GM20431 (cell line): ENCODE results near the gene OR1A1.
"Not testable (repeated sequence)": the region's sequence is repeated elsewhere in the genome, so short reads cannot be mapped to it uniquely, and the experiment has no call there.

Experiments used
- in situ Hi-C: fragments of 300-500 bp; cut with MseI, MboI; formaldehyde crosslinking; loops from one replicate; pipeline ENCODE4 v1.15.0; 2020; ENCODE audit warnings: low sequenced_read_pairs; ENCODE audit not compliant: unreplicated experiment

OR1A1 gene, protein sequence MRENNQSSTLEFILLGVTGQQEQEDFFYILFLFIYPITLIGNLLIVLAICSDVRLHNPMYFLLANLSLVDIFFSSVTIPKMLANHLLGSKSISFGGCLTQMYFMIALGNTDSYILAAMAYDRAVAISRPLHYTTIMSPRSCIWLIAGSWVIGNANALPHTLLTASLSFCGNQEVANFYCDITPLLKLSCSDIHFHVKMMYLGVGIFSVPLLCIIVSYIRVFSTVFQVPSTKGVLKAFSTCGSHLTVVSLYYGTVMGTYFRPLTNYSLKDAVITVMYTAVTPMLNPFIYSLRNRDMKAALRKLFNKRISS

DNA sequence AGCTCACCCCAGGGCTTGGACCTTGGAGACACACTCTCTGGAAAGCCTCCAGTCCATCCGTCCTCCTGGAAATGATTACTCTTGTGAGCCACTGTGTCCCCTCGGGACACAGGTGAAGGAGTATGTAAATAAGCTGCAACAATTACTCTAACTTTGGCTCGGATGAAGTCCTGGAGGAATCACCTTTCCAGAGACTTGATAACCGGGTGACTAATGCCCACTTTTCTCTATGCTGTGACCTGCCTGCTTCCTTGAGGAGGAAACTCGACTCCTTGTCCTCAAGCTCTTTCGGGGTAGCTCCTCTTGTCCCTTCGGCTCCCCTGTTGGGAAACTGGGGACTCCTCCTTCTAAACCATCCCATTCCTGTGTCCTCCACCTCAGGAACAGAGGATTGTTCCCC lies at the start of gene OR1A1:
TSS of gene OR1A1 (plus strand) at position 301 of the 400 bp plus-strand sequence. CDS start 7,954 bp downstream, outside the sequence.
- in situ Hi-C loops, result no loop called here

DNA sequence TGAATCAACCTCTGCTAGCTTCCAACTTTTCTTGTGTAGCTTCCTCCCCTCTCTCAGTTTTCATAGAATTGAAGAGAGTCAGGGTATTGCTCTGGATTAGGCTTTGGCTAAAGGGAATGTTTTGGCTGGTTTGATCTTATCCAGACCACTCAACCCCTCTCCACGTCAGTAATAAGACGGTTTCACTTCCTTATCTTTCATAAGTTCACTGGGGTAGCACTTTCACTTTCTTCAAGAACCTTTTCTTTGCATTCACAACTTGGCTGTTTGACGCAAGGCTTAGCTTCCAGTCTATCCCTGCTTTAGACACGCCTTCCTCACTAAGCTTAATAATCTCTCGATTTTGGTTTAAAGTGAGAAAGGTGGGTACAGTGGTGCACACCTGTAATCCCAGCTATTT lies 39.9 kb upstream of the OR1A1 start:
- in situ Hi-C loops, result no loop called here

DNA sequence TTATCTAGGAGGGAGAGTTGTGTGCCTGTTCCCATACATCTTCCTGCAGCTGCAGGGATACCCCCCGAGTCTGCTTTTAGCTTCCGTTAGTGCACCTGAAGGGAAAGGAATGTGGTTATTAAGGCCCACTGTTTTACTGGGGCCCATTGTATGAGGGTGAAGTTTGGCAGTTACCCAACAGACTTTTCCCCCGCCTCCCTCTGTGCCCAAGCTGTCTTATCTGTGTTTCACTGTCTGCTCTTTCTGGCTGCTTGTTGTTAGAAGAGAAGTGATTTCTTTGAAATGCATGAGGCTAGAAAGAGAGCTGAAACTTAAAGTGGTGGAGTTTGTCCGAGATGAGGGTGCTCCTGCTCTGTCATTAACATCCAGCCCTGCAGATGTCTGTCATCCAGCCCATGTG lies 17.5 kb upstream of the OR1A1 start:
- in situ Hi-C loops, result no loop called here

DNA sequence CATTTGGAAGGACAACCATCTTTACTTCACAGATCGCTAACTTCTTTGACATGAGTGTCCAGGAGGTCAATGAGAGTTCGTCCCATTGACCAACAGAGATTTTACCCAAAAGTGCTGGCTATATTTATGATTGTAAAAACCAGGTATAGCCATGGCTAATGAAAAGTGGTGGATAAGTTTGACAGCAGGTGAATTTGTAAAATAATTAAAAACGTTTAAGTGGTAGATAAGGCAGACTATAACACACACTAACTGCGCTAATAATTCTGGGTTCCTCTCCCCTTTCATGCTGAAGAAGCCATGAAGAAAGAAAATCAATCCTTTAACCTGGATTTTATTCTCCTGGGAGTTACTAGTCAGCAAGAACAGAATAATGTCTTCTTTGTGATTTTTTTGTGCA lies 10.2 kb upstream of the OR1A1 start, which contains the start of gene OR1A2:
TSS of gene OR1A2 (plus strand) at position 301 of the 400 bp plus-strand sequence. CDS start at position 301, 0 bp downstream.
- in situ Hi-C loops, result no loop called here

DNA sequence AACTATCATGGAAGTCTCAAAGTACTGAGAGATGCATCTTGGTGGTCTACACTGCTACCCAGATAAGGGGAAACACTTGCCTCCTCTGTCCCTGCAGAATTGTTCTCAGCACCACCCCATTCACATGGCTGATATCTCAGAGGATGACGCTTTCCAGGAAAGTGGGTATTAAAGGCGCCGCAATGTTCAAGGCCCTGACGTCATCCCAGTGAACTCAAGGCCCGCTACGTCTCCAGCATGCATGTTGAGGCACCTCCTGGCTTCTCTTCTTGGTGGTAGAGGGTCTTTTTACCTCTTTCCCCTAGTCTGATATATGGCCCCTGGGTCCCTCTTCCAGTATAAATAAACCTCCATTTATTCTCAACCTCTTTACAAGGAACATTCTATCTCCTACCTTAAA lies 1.0 kb downstream of the OR1A1 start:
- in situ Hi-C loops, result no loop called here

DNA sequence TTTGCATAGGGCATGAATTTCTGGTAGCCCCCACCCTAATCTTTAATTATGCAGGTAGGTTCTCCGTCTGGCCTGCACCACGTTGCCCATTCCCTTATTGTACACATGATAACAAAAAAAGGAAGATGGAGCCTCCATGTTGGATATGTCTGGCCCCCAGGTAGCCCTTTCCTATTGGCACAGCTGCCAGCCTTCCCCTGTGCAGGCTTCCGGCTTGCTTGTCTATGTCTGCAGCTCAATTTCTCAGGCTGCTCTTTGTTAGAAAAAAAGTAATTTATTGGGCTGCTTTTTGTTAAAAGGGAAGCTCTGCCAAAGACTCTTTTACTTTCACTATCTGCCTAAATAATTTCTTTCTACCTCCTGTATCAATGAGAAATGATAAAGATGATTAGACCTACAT lies 5.5 kb downstream of the OR1A1 start:
- in situ Hi-C loops, result no loop called here

DNA sequence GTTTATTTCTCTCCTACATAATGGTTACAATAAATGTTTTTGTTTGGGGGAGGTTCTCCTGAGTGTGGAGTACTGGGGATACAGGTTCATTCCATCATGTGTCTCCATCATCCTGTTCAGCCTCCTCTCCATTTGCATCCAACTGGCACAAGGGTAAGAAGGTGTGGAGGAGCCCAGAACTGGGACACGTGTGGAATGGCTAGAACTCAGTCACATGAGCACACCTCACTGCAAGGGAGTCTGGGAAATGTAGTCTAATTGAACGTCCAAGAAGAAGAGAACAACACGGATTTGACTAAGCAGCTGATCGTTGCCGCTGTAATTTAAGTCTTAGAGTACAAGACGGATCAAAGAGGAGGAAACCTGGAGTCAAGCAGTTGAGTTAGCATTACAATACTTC lies 6.1 kb downstream of the OR1A1 start:
- in situ Hi-C loops, result no loop called here

DNA sequence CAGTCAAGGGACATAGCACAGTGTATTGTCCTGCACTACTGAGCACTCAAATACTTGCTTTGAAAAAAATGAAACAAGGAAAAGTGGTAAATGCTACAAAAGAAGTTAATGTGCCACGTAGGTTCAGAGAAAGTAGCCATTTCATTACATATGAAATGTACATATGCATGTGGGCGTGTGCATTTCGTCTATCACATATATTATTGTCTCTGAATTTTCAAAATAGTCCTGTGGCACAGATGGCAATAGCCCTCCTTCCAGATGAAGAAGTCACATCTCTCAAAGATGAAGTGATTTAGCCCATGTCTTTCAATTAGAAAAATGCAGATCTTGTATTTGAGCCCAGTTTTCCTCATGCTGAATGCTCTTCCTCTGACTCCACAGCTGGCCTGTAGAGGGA lies 12.5 kb downstream of the OR1A1 start:
- in situ Hi-C loops, result not testable (repeated sequence)

DNA sequence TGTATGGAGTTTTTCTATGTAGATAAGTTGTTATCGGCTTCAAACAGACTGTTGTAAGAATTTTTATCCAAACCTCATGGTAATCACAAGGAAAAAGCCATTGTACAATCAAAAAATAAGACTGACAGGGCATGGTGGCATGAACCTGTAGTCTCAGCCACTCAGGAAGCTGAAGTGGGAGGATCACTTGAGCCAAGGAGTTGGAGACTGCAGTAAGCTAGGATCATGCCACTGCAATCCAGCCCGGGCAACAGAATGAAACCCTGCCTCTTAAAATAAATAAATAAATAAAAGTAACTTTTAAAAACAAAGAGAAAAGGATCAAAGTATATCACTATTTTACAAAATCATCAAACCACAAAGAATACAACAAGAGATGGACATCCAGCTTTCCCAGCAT lies 14.4 kb downstream of the OR1A1 start:
- in situ Hi-C loops, result no loop called here

DNA sequence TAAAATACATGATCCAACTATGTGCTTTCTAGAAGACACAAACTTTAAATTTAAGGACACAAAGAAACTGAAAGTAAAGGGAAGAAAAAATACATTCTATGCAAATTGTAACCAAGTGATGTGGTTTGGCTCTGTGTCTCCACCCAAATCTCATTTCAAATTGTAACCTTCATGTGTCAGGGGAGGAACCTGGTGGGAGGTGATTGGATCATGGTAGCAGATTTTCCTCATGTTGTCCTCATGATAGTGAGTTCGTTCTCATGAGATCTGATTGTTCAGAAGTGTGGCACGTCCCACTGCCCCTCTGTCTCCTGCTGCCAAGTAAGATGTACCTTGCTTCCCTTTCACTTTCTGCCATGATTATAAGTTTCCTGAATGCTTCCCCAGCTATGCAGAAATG lies 15.0 kb downstream of the OR1A1 start:
- in situ Hi-C loops, result no loop called here

DNA sequence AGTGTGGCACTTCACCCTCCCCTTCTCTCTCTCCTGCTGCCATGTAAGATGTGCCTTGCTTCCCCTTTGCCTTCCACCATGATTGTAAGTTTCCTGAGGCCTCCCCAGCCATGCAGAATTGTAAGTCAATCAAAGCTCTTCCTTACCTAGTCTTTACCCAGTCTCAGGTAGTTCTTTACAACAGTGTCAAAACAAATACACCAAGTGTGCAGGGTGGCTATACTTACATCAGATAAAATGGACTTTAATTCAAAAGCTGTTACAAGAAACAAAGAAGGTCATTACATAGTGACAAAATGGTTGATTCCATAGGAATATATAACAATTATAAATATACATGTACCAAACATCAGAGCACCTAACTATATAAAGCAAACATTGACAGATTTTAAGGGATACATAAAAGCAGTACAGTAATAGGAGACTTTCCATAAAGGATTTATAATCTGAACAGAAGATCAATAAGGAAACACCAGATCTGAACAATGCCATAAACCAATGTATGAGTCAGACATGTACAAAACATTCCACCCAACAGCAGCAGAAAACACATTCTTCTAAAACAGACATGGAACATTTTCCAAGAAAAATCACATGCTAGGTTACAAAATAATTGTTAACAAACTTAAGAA lies 17.4 kb downstream of the OR1A1 start:
- in situ Hi-C loops, result not testable (repeated sequence)

DNA sequence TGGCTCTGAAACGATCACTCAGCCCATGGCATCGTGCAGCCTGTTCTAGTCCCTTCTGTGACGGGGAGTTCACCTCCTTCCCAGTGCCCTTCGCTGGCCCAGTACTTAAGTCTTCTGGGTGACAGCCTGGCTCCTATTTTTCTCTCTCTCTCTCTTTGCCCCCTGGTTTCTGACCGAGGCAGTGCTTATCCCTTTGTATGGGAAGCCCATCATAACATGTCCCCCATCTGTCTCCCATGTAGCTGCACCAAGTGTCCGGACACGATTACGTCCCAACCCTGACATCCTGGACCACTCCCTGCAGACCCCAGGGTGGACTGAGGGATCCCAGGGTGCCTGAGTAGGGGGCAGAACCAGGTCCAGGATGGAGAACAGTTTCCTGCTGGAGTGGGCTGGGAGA lies 24.8 kb downstream of the OR1A1 start:
- in situ Hi-C loops, result not testable (repeated sequence)

DNA sequence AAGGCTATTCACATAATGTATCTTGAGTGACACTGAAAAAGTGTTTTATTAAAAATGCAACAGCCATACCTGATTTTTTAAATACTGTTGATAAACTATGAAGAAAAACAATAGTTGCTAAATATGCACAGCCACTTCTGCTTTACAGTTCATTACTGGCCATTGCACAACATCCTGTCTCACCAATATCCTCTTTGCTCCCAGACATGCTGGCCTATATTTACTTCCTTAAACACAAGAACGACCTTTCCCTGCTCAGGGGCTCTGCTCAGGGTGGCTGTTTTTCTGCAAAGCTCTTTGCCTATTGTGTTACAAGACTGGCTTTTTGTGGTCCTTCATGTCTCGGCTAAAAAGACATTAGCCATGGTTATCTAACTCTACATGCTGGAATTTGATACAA lies 31.2 kb downstream of the OR1A1 start:
- in situ Hi-C loops, result not testable (repeated sequence)

DNA sequence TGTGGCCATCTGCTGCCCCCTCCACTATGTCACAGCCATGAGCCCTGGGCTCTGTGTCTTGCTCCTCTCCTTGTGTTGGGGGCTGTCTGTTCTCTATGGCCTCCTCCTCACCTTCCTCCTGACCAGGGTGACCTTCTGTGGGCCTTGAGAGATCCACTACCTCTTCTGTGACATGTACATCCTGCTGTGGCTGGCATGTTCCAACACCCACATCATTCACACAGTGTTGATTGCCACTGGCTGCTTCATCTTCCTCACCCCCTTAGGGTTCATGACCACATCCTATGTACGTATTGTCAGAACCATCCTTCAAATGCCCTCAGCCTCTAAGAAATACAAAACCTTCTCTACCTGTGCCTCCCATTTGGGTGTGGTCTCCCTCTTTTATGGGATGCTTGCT lies 33.6 kb downstream of the OR1A1 start:
- in situ Hi-C loops, result not testable (repeated sequence)

DNA sequence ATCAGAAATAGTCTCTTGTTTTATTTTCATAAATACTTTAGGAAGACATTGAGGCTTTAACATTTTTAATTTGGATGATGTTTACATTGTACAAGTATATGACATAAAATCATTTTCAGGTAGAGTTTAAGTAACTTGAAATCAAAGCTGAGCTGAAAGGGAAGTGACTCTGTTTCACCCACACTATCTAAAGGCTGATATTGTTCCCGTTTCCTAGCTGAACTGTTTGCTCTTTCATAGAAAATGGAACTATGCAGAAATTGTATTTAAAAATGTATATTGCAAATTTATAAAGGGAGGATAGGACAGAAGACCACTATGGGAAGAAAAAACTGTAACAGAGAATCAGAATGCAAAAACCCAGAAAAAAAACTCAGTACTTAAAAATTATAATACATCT lies 37.4 kb downstream of the OR1A1 start:
- in situ Hi-C loops, result not testable (repeated sequence)

DNA sequence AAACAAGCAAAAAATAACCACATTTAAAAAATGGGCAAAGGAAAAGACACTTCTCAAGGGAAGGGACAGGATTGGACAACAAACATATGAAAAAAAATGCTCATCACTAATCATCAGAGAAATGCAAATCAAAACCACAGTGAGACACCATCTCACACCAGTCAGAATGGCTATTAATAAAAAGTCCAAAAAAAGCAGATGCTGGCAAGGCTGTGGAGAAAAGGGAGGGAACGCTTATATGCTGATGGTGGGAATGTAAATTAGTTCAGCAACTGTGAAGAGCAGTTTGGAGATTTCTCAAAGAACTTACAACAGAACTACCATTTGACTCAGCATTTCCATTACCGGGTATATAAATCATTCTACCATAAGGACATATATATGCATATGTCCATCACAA lies 41.5 kb downstream of the OR1A1 start:
- in situ Hi-C loops, result not testable (repeated sequence)

DNA sequence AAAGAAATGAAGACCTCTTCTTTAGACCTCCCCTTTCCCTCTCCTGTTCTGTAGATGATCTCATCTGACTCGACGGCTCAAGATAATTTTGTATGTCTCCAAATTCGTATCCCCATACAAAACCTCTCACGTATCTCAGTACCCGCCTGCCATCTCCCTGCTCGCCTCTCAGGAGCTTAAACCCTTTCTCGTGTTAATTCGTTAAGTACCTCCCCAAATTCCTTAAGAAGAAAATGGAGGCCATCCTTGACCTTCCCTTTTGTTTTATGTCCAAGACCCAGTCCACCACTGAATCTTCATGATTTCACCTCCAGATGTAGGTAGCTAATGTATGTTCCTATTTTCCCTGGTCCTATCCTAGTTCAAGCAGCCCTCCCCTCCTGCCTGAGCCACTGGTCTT lies 49.1 kb downstream of the OR1A1 start:
- in situ Hi-C loops, result no loop called here

DNA sequence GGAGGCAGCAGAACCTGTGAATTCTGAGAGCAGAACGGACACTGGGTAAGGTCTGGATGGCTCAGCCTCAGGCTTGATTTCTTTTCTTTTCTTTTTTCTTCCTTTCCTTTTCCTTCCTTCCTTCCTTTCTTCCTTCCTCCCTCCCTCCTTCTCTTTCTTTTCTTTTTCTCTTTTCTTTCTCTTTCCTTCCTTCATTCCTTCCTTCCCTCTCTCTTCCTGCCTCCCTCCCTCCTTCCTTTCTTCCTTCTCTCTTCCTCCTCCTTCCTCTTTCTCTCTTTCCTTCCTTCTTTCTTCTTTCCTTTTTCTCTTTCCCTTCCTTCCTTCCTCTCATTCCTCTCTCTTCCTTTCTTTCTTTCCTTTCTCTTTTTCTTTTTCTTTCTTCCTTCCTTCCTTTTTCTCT lies 52.7 kb downstream of the OR1A1 start:
- in situ Hi-C loops, result no loop called here

DNA sequence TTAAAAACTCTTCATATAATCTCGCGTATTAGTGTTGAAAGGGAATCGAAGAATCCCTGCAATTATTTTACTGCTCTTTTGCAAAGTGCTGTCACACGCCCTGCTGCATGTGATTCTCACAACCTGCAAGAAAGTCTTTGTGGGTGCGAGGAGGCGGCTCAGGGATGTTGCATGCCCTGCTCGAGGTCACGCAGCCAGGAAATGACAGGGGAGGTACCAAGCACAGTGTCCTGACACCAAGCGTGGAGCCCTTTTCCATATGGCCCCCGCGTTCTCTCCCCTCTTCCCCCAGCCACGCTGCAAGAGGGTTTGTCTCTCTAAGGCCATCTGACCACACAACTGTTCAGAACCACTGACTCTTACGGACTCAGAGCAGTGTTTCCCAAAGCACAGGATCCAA lies 53.1 kb downstream of the OR1A1 start:
- in situ Hi-C loops, result no loop called here
